Measurements from ENCODE around the gene NUB1.

Gene NUB1

DNA sequence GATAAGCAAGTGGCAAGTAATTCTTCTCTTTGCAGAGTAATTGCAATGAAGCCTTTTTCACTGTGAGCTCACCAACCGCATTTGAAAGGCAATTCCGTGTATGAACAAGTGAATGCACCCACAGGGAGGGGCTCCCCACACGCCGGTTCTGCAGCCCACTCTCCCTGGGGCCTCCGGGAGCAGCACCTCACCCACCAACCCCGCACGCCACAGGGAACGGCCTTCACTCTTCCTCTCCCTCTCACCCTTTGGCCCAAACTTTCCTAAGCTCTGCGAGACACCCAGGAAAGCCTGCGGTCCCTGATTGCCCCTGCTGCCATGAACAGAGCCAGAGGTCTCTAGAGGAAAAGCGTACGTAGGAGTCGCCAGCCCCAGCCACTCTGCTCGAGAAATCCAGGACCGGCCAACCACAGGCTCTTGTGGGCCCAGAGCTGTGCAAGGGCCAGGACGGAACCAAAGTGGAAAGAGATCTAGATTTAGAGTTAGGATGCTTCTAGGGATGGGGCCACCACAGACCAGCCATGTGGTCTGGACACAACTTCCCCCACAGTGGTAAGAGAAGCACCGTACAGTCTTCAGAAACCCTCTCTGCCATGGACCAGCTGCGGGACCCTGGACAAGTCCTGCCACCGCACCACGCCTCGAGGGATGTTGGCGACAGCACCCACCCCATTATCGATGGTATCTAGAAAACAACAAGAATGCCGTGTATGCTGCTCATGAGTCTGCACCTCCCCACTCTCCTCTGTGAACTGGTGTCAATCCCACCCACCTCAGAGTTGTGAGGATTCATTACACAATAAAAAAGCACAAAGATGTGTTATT, 64.7 kb downstream of the NUB1 start:
- no peak for DNase-seq

DNA sequence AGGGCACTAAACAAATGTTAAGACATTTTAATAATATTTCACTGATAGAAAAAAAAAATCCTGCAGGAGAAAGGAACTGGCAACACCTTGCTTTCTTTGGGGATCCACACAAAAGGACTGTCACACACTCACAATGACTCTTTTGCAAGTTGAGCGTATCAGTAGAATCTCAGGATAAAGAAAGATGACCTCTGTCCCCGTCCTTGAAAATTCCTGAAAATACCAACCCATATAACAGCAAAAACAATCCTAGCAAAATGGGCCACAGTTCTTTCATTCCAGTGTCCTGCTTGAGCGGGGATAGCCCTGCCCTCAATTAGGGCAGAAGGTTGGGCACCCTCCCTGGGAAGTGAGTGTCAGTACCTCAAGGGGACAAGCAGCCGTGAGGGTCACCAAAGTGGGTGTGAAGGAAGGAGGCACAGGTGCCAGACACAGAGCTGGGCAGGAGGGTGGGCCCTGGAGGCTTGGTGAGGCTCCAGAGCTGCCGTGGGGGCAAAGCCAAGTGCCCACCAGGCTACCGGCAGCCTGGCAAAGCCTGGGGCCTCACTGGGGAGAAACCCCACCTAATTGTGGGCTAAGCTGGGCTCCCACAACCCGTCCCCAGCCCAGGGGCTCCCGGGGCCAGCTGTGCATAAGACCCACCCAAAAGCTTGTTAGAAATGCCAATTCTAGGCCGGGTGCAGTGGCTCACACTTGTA, 65.4 kb downstream of the NUB1 start:
- no peak for DNase-seq

DNA sequence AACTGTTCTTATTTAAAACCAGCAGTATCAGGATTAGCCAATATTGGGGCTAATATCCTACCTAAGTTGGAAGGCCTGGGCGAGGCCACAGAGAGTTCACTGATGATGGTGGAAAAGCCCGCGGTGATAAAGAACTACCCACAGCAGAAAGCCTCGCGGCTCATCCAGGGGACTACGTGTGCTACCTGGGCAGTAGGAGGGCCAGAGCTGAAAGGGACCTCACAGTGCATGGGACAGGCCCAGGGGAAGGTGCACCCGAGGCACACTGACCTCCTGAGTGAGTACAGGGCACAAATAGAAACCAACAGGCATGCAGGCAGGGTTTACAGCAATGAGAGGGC, 66.9 kb downstream of the NUB1 start:
- DNase-seq: no peak

DNA sequence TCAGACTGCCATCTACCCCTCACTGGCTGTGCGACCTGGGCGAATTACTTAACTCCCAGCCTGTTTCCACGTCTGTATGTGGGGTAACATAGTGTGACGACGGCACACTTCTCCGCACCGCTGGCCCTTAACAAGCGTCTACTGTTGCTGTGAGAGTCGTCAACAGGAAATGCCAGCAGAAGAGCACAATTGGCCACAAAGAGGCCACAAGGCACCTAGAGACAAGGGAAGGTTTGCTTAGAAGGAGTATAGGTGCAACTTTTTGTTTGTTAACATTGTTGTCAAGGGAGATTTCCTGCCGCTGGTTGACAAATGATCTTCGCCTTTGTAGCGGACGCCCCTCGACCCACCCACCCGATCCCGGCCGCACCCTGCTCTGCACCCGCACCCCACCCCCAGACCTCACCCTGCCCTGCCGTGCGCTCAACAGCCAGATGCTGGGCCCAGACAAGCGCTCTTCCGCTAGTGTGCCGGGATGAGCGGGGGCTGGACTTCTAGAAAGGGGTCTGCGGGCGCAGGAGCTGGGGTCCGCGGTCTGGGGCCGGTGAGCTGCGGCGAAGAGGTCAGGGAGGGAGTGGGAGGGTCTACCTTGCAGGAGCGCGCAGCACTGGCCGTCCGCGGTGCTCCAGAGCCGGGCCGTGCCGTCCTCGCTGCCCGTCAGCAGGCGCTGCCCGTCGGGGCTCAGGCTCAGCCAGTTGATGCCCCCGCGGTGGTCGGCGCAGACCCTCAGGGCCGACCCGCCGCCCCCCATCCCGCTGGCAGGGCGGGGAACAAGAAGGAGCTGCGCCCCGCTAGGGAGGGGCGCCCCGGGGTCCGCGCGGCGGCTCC, 67.4 kb downstream of the NUB1 start:
- no peak for DNase-seq

DNA sequence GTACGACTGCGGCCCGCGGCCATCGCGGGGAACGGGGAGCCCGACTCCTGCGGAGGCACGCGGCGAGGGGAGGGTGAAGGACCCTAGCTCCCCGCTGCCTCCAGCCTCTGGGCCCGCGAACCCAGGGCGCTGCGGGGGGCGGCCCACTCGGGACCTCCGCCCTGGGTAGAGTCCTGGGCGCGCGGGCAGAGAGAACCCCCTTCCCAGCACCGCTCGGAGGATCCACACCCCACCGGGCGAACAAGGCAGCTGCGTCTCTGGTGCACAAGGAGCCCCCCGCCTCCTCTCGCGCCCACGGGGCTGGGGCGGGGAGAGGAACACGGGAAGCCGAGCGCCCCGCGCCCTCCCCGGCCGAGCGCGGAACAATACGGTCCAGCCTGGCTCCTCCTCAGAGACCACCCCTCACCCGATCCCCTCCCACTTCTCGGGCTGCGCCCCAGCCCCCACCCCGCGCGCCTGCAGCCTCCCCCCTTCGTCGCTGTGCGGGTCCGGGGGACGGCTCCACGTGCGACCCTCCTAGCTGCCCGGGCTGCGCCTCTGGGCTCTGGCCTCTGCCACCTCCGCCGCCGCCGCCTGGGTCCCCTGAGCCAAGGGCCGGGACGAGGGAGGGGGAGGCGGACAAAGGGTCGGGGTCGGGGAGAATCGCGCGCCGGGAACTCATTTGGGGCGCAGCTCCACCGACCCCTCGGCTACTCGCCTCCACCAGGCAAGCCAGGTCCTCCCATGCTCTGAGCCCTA, 68.2 kb downstream of the NUB1 start, which contains the start of gene WDR86:
Gene WDR86 (minus strand): TSS at position 372 of the 738 bp plus-strand sequence. CDS start 449 bp downstream, outside the sequence.
- no peak for DNase-seq

DNA sequence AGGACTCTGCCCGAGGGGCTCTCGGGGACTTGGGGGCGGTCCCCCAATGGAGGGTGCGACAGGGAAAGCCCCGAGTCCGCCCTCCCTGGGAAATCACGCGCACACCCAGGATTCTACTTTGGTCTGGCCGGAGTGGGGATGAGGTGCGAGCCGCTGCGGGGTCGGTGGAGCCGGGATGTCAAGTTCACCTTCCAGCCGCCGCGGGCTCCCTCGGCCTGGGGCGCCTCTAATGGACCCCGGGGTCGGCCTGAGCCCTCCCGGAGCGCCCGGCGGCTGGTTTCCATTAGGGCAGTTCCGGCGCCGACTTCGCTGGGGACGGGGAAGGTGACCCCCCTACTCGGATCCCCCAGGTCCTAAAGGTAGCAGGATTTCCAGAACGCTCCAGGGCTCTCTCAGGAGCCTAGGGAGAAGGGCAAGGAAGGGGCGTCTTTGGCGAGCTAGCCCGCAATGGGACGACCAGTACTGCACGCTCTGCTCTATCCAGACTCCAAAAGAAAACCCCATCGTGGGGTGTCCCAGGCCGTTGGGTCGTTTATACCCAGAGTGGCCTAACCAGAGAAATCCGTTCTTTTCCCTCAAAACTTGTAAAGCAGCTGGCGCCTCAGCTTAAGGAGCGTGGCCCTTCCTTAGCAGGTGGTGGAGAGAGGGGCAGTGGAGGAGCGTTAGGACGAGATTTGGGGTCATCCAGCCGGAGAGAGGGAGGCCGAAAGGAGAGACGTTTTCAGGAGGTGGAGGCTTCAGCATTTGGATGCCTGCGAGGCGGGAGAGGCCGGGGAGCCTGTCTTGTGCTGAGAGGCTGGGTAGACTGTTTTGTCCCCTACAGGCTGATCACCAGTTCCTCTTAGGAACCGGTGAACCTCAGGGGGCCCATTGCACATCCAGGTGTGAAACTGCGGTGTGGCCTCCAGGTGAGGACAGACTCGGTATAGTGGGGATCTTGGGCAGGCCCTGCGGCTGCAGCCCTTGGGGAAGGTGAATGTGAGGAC, 69.1 kb downstream of the NUB1 start:
- DNase-seq: no peak

DNA sequence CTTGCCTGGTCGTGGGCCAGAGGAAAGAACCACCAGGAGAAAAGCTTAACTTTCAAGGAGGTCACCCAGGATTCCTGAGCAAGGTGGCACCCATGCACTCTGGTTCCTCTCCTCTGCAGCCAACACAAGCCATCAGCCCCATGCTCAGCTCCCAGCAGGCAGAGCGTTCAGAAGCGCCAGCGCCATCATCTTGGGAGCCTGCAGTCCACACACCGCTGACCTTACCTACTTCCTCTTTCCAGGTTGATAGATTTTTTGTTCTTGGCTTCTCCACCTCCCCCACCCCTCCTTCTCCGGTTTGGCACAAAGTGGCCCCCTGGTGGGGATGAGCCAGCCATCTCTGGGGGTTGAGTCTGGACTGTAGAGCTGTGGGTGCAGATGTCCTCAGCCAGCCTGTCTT, 69.9 kb downstream of the NUB1 start:
- no peak for DNase-seq

DNA sequence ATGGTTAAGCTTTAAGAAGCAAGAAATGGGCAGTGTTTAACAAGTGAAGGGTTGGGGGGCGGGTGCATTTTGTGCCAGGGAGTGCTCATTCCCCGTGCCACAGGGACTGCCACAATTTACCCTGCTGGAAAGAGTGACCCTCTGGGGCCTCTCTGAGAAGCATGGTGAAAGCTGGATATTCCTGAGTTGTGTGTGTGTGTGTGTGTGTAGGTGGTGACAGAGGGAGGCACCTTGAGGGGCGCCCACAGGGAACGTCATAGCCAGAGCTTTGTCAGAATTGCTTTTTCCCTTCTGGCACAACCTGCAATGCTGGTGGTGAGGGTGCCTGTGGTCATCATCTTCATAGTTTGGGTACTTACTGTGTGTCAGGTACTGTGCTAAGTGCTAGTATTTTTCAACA, 70.7 kb downstream of the NUB1 start:
- no peak for DNase-seq

DNA sequence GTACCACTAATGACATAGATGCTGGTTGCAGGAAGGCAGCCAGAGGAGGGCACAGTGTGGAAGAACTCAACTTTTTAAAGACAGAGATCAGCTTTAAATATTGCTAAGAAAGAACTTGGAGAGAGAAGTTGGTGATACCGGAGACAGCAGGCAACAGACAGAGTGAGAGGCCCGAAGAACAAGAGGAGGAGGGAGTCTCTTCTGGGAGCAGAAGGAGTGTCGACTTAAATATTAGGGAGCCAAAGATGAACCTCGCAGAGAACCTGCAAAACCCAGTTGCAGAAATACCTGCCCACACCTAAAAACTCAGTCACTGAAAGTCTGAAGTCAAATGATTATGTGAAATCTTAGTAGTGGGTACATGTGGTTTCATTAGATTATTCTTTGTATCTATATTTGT, 71.6 kb downstream of the NUB1 start:
- DNase-seq: no peak

DNA sequence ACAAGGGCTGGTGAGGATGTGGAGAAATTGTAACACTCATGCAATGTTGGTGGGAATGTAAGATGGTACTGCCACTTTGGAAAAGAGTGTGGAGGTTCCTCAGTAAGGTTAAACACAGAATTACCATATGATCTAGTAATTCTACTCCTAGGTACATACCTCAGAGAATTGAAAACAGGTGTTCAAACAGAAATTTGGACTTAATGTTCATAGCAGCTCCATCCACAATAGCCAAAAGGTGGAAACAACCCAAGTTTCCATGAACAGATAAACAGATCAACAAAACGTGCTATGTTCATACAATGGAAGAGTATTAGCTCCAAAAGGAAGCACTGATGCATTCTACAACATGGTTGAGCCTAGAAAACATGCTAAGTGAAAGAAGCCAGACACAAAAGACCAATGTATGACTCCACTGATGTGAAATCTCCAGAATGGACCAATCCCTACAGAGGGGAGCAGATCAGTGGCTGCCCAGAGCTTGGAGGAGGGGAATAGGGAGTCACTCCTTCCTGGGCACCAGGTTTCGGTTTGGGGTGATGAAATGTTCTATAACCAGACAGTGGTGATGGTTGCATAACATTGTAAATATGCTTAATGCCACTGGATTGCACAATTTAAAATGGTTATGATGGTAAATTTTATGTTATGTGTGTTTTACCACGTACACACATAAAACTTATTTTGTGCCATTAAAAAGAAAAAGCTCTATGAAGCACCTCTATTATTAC, 73.9 kb downstream of the NUB1 start:
- no peak for DNase-seq

DNA sequence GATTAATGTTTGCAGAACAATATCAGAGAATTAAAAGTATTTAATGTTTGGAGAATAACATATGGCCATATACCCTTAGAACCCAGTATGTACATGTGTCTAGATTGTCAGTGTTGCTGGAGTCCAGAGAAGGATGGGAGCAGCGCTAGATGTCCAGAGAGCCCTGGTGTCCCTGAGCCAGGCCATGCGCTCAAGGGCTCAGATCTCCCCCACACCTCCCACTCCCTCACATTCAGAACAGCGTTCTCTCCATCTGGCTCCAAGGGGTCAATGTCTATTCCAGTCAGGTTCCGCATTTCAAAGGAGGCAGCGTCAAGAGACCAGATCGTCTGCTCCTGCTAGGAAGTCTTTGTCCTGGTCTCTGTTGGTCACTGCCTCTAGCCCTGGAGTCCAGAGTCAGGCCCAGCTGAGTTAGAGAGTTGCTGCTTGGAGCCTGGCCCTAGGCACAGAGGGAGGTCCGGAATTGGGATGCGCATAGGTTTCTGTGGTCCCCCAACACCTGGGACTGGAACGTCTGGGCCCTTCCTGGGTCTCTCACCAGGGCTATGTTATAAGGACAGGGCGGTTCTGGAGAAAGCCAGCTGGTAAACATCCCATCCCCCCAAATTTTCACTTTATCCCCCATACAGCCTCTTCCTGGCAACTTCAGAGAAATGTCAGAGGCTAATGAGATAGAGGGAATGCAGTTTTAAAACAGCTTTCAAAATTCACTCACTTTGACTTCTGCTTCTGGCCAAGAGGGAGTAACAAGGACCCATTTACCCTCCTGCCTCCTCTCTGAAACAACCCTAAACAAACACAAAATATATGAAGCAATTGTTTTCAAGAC, 74.7 kb downstream of the NUB1 start:
- DNase-seq: no peak

DNA sequence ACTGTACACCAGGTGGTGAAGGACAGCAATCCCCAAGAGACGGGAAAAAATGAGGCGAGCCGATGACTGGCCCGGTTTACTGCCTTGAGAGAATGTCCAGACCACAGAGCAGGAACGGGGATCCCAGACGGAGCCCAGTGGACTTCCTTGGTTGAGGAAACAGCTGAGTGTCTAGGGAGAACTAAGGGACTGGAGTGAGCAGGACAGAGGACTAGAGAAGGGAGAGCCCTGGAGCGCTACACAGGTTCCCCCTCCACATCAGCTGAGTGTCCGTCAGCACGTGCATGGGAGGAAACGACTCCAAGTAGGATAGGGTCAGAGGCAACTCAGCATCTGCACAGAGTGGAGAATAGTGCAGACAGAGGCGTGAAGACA, 75.3 kb downstream of the NUB1 start:
- DNase-seq: no peak

DNA sequence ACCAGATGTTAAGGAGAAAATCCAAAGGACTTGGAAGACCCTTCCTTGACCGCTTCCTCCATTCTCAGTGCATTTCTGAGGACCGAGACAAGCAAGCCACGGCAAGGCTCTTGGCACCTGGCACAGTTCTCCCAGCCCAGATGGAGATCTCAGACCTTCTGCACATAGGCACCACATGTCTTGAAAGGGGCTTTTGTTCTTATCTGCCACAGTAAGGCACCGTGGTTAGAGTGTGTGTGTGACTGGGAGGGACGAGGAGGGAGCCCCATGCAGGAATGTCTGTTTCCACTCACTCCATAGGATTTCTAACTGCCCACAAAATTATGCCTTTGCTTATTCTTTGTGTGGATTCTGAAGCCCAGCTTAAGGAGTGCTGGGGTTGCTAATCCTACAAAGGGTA, 78.5 kb downstream of the NUB1 start:
- no peak for DNase-seq

DNA sequence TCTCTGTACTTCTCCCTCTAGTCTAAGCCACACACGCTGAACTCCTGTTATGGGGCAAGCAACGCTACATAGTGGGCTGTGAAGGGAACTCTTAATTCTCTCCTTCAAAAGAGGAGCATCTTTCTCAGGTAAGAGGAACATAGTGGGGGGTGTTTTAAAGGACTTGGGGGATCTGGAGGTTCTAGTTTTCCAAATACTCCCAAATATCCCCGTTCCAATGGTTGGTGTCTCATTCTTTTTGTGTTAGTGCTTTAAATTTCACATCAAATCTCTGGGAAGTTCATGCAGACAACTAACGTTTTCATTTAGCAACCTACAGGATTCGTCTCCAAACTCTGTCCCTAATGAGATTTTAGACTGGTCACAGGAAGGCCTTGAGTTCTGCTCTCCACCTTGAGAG, 80.6 kb downstream of the NUB1 start:
- no peak for DNase-seq

DNA sequence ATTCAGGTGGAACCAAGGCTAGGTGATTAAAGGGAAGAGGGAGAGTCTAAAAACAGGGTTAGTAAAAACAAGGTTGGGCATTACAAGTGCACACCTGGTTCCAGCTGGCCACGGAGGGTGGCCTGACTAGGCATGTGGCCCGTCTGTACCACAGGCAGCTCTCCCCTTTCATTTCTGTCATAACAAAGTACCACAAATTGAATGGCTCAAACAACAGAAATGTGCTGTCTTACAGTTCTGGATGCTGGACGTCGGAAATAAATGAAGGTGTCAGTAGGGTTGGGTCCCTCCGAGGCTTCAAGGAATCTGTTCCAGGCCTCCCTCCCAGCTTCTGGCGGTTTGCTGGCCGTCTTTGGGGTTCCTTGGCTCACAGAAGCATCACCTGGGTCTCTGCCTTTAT, 81.6 kb downstream of the NUB1 start:
- DNase-seq: no peak

DNA sequence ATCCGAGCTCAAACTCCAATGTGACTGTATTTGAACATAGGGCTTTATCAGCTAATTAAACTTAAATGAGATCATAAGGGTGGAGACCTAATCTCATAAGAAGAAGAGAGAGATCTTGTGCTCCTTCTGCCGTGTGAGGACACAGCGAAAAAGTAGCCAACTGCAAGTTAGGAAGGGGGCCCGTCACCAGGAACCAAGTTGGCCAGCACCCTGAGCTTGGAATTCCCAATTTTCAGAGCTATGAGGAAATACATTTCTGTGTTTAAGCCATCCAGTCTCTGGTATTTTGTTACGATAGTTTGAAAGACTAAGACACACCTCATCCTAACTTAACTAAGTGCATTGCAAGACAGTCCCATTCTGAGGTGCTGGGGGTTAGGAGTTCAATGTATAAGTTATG, 82.3 kb downstream of the NUB1 start:
- no peak for DNase-seq

DNA sequence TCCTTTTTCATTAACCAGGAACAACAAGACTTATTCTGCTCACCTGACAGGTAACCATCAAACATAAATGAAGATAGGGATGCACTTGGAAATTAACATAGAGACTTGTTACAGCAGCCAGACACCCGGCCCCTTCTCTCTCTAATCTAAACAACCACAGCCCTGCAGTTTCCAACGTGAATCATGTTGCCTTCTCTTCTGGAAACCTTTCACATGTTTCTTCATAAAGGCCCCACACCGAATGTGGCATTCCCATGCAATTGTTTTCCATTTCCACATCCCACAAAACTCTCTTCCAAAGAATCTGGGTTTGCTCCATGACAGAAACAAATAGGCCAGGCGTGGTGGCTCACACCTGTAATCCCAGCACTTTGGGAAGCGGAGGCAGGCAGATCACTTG, 83.2 kb downstream of the NUB1 start:
- DNase-seq: no peak

DNA sequence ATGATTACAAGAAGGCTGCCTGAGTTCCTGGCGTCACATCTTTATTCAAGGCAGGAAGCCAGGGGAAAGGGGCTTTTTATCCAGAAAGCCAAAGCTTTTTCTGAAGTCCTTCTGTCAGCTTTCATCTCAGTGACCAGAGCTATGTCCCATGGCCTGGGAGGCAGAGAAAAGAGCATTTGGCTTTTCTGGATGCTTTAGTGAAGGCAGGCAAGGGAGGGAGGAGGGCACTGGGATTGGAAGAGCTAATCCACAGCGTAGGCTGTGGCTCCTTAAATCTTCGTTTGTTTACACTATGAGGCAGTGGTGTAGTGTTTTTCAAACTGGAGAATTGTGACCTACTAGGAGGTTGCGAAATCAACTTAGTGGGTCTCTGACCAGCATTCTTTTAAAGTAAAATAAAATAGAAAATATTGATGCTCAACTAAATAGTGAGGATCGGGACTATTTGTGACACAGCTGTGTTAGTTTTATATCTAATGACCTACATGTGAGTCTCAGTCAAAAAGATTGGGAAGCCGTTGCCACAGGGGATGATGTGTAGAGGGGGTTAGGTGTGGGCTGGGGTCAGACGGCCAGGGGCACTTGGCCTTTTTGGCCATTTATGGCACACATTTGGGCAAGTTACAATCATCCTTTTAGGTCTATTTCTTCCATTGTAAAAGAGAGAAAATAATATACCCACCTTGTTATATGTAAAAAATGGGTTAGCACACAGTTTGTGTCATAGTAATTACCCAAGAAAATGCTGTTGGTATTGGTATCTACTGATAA, 84.2 kb downstream of the NUB1 start:
- no peak for DNase-seq

DNA sequence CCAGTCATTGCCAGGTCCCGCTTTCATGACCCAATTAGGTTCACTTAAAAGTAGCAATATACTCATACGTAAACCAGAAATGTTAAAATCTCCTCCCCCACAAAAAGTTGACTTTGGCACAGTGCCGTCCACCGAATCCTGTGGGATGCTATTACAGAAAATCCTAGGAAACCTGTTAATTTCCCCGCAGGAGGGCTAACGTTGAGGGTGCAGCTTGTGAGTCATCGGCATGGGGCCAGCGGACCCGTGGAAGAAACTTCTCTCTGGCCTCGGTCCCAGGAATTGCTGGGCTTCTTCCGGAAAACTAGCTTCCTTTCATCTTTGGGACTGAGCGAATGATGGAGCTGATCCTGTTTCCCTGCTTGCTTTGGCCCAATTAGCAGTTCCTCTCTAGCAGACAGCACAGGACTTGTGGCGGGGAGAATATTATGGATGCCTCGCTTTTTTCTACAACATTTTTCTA, 84.9 kb downstream of the NUB1 start:
- DNase-seq: no peak
